ENCODE results near the gene SH3PXD2A.

The SH3PXD2A gene

DNA sequence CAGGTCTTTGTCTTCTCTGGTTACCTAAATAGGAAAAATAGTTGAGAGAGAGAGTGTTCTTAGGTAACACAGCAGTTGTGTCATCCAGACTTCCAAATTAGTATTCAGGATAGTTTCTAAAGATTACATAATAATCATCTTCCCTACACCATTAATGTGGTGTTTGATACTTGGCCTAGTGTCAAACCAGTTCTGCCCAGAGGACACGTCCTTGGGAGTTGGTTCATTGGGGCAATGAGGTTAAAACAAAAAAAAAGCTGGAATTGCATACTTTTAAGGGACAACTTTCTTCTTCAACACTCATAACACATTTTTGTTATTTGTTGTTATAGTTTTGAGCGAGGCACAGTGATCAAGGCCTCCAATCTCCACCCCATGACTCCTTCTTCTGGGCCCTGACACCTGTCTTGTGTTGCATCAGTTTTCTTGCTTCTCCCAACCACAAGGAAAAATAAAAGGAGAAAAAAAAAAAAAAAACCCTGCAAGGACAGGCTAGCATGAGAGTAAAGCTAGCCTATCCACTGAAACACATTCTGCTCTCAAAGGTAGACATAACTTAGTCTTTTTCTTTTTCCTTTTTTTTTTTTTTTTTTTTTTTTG, 33.8 kb upstream of the SH3PXD2A start:
- no peak overlapping the region for H3K4me3 ChIP-seq (ENCODE audit: control insufficient read depth, low read depth, low read length)
- TF ChIP-seq, protein P1, sequence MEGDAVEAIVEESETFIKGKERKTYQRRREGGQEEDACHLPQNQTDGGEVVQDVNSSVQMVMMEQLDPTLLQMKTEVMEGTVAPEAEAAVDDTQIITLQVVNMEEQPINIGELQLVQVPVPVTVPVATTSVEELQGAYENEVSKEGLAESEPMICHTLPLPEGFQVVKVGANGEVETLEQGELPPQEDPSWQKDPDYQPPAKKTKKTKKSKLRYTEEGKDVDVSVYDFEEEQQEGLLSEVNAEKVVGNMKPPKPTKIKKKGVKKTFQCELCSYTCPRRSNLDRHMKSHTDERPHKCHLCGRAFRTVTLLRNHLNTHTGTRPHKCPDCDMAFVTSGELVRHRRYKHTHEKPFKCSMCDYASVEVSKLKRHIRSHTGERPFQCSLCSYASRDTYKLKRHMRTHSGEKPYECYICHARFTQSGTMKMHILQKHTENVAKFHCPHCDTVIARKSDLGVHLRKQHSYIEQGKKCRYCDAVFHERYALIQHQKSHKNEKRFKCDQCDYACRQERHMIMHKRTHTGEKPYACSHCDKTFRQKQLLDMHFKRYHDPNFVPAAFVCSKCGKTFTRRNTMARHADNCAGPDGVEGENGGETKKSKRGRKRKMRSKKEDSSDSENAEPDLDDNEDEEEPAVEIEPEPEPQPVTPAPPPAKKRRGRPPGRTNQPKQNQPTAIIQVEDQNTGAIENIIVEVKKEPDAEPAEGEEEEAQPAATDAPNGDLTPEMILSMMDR (conservative IDR thresholded peaks at IDR 0.05; ENCODE audit: control insufficient read depth, insufficient read depth, low read depth, low read length) = no peak
- DNase-seq (ENCODE audit: low read depth) = no peak

DNA sequence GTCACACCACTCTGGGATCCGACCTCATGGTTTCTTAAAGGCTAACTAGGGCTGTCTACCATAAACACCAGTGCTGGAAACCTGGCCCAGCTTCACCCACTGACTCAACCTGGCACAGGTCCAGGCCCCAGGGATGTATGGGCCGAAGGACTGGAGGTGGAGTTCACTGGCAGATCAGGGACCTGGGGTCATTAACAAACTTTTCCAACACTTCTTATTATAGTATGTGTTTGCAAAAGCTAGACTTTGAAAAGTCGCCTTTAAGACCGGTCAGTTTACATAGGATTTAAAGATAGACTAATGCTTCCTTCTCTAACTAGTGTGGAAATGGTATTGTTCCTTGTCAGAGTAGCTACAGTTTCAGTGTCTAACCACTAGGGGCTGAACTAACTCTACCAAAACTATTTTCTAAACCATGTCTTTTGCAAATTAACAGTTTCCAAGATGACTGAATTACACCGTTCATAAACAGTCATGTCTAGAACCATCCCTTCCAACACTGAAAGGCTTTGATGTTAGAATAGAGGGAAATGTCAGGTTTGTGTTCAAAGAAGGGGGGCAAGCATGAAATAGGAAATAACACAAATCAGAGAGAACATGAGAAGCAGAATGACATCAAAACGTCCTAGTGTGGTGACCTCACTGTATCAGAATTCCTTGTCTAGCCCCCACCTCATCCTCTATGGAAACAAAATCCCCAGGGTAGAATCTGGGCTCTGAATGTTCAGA, 32.9 kb upstream of the SH3PXD2A start:
- no peak overlapping the region for H3K4me3 ChIP-seq (ENCODE audit: control insufficient read depth, low read depth, low read length)
- DNase-seq (ENCODE audit: low read depth) = peak; percentile 93
- TF ChIP-seq, protein P1 (conservative IDR thresholded peaks at IDR 0.05; ENCODE audit: control insufficient read depth, insufficient read depth, low read depth, low read length) = peak; percentile 91

DNA sequence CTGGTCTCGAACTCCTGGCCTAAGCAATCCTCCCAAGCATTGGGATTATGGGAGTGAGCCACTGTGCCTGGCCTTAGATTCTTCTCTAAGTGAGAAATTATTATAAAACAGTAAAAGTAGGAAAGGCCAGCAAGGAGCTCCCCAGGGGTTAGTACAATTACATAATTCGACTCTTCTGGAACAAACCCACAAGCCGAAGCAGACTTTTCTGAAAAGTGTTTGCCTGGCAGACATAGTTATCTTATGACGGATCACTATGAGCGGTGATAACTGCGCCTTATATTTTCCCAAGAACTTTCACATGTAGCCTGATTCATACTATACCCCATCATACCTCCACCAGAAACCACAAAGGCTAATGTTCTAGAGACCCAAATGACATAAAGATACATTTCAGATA, 30.2 kb upstream of the SH3PXD2A start:
- peak; percentile 89 for DNase-seq (ENCODE audit: low read depth)
- H3K4me3 ChIP-seq (ENCODE audit: control insufficient read depth, low read depth, low read length) = no peak overlapping the region
- TF ChIP-seq, protein P1 (conservative IDR thresholded peaks at IDR 0.05; ENCODE audit: control insufficient read depth, insufficient read depth, low read depth, low read length) = no peak

DNA sequence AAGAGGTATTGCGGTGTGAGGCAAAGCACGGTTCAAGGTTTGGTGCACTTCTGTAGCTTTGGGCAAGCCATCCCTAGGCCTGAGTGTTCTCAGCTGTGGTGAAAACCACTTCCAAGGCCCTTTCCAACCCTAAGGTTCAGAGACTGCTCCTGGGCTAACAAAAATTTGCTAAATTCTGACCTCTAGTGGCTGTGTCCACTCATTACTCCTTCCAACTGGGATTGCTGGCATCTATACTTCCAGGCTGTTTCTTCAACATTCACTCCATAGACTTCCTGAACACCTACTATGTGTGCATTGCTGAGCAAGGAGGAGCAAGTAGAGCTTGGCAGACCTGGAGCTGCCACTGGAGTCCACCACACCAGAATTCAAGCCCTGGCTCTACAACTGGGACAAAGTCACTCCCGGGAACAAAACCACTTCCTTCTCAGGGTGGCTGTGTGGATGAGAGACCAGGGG, 29.3 kb upstream of the SH3PXD2A start:
- TF ChIP-seq, protein P1 (conservative IDR thresholded peaks at IDR 0.05; ENCODE audit: control insufficient read depth, insufficient read depth, low read depth, low read length) = peak; percentile 81
- no peak overlapping the region for H3K4me3 ChIP-seq (ENCODE audit: control insufficient read depth, low read depth, low read length)
- peak; percentile 70 for DNase-seq (ENCODE audit: low read depth)

DNA sequence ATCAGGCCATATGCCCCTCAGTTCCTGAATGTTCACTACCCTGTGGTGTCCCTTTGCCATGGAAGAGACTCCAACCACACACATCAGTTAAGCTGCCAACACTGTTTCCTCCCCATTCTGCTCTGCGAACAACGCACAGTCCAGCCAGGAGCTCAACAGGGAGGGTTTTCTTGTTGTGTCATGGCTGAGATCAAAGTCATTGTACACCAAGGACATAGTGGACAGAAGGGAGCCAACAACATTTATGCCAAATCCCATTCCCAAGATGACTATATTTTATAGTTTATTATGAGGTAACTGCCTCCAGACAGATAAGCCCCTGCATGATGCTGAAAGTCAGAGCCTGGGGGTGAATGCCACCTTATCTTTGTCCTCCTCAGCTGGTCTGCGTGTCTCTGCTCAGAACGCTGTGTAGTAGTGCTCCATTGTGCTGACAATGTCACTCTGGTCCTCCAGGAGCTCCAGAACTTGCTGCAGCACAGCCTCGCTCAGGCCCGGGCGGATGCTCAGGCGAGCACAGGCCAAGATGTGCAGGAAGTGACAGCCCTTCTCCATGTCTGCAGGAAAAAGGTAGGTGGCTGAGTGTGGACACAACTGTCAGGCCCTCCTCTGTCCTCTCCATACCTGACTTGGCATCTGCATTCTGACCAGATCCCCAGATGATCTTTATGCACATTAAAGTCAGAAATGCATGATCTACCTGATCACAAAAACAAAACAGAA, 27.1 kb upstream of the SH3PXD2A start:
- DNase-seq (ENCODE audit: low read depth) = no peak
- no peak overlapping the region for H3K4me3 ChIP-seq (ENCODE audit: control insufficient read depth, low read depth, low read length)
- TF ChIP-seq, protein P1 (conservative IDR thresholded peaks at IDR 0.05; ENCODE audit: control insufficient read depth, insufficient read depth, low read depth, low read length) = no peak

DNA sequence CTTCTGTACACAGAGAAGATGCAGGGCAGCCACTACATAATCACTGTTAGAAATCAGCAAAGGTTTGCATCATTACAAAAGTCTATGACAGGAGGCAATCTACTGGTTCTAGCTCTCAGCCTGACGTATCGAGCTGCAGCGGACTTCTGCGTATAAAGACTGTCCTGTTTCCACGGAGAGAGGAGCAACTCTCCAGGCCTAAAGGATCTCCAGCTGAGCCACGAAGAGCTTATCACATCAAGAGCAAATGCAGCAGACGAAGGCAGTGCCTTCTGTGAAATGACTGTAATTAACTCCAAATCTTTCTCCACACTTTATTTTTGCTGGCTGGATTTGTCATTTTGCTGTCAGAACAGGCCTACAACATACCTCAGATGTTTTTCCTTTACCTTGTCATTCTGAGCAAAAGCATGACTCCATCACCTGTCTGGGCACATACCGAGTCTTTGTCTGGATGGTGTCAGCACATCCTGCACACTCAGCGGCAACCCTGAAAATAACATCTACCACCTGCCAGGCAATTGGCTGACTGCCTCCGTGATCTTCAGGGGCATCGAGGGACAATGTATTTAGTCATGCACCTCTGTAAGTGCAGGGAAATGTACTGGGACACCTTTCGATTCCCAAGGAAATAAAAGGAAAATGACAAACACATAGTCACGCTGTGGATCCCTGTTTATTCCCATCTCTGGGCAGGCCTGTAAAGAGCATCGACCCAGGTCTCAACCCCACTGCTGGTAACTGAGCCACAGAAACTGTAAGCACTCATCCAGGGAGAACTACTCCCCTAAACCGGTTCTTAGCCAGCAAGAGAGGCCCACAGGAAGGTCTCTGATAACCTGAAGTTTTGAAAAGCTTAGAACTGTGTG, 26.3 kb upstream of the SH3PXD2A start:
- no peak for DNase-seq (ENCODE audit: low read depth)
- no peak overlapping the region for H3K4me3 ChIP-seq (ENCODE audit: control insufficient read depth, low read depth, low read length)
- TF ChIP-seq, protein P1 (conservative IDR thresholded peaks at IDR 0.05; ENCODE audit: control insufficient read depth, insufficient read depth, low read depth, low read length) = no peak
